GM21515 (cell line): ENCODE results near the gene CDK5RAP1.
A peak's percentile ranks its signal among the peaks of the same experiment; 100 is the strongest.
"Not testable (repeated sequence)": the region's sequence is repeated elsewhere in the genome, so short reads cannot be mapped to it uniquely, and the experiment has no call there.

Experiments
- ATAC-seq: cut with Tn5 transposase; IDR thresholded peaks from one replicate; pipeline ENCODE4 v1.9.1; 2021; ENCODE audit not compliant: unreplicated experiment

Gene CDK5RAP1

DNA sequence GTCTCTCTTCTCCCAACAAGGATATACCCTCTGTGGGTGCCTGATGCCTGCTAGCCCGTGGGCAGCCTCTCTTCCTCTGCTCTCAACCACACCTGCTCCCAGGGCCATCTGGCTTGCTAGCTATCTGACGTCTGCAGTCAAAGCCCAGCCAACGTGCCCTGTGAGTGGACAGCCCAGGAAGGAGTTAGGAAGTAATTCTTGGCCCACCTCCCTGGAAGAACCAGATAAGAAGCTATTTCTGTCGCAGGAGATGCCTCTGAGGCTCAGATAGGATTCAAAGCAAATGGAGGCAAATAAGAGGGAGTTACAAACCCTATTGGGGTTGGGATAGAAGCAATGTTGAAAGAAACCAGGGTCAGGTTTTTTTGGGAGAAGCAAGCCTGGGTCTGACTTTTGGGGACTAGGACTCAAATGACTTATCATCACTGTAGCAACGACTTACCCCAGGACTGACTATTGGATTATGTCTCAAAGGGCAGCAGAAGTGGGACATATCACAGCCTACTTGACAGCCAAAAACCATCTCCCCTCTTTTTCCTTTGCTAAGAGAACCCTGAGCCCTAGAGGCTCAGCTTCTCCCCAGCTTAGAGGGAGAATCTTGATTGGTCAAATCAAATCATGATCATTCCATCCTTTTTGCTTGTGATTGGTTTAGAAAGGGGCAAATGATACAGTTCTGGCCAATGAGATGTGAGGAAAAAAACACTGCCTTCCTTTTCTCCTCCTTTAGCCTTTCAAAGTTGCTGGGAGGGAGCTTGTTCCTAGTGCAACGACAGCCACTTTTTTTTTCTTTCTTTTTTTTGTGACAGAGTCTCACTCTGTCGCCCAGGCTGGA lies 18.0 kb upstream of the CDK5RAP1 start:
- ATAC-seq: no peak

DNA sequence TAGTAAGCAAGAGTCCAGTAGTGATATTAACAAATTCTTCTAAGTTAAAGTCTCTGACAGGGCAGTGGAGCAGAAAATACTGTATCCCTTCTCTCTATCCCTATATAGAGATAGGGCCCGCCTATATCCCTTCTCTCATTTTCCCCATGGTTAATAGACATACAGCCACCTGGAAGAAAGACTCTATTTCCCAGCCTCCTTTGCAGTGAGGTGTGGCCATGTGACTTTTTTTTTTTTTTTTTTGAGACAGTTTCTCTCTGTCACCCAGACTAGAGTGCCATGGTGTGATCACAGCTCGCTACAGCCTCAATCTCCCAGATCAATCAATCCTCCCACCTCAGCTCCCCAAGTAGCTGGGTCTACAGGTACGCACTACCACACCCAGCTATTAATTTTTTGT lies 16.7 kb upstream of the CDK5RAP1 start:
- ATAC-seq: no peak

DNA sequence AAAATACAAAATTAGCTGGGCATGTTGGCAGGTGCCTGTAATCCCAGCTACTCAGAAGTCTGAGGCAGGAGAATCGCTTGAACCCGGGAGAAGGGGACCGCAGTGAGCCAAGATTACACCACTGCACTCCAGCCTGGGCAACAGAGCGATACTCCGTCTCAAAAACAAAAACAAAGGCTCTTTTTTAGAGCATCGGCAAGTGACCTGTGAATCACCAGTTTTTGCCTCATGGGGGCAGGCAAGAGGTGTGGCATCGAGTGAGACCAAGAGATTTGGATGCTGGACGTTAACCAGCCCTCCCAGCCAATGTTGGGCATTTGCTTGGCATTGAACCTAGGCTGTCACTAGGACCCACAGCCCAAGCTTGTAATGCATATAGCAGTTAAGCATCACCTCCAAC lies 14.6 kb upstream of the CDK5RAP1 start:
- ATAC-seq: no peak

GRCh38 chr20:33412484-33412838 lies 11.1 kb upstream of the CDK5RAP1 start:
- no peak for ATAC-seq

GRCh38 chr20:33411711-33412483 lies 10.6 kb upstream of the CDK5RAP1 start:
- no peak for ATAC-seq

DNA sequence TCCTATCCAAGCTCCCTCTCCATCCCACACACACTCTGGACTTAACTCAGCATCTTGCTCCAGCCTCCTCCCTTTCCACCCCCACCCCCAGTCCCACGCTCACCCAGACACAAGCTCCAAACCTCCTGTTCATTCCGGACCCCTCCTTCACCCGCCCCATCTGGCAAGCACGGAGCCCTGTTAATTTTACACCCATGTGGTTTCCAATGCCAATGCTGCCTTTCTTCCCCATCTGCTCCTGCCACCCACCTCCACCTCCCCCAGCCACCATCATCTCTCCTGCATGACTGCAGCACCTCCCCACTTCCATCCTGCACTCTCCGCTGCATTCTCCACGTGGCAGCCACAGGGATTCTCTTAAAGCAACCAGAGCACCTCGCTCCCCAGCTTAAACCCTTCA lies 9.9 kb upstream of the CDK5RAP1 start:
- ATAC-seq: no peak

- no peak for ATAC-seq
These were observed 8.9 kb upstream of the CDK5RAP1 start for GRCh38 chr20:33410081-33410742.

GRCh38 chr20:33408716-33409654 lies 7.7 kb upstream of the CDK5RAP1 start:
- no peak for ATAC-seq

DNA sequence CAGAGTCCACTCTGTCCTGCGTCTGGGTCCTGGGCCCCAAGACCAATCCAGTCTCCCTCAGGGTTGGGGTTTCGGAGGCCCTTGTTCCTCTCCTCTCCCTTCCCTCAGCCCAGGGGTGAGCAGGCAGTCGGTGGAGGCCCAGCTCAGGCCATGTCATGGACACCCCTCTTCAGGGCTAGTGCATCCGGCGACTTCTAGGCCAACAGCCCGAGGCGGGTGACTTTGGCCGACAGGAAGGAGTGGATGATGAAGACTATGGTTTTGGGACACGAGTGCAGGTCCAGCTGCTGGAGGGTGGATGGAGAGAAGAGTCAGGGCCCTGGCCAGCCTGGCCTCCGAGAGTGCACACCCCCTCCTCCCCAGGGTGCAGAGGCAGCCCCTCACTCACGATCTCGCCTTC lies 7.0 kb upstream of the CDK5RAP1 start:
- no peak for ATAC-seq

GRCh38 chr20:33407796-33408195 lies 6.5 kb upstream of the CDK5RAP1 start:
- ATAC-seq: no peak

GRCh38 chr20:33407251-33407650 lies 5.9 kb upstream of the CDK5RAP1 start:
- ATAC-seq: no peak

DNA sequence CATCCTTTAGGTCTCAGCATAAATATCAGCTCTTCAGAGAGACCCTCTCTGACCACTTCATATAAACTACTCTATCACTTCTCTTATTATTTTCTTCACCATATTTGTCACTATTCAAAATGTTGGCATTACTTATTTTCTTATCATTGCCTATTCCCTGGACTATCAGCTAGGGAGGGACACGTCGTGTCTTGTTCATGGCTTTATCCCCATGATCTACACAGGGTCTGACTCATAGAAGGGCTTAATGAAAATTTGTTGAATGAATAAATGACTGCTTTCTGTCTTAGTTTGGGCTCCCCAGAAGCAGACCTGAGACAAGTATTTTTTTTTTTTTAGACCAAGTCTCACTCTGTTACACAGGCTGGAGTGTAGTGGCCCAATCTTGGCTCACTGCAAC lies 3.0 kb upstream of the CDK5RAP1 start:
- ATAC-seq: no peak

- no peak for ATAC-seq
These were observed 626 bp upstream of the CDK5RAP1 start for GRCh38 chr20:33401921-33402369.

GRCh38 chr20:33400812-33401183 lies 521 bp downstream of the CDK5RAP1 start:
- ATAC-seq: peak; percentile 26

- ATAC-seq: no peak
These were observed 1.4 kb downstream of the CDK5RAP1 start for GRCh38 chr20:33399924-33400323.

DNA sequence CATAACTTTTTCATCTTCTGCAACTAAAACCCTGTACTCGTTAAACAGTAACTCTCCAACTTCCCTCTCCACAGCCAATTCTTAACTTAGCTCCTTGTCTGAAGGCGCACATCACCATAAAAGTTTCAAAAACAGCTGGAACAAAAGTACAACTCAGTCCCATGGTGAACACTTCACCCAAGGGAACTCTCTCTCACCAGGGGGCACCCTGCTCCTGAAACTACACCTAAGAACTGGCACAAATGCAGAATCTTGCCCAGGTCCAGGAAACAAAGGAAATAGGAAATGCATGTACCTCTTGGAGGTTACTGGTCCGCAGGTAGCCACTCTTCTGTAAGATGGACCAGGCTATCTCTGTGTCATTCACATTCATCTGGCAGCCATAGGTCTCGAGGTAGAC lies 6.6 kb downstream of the CDK5RAP1 start:
- ATAC-seq: no peak

DNA sequence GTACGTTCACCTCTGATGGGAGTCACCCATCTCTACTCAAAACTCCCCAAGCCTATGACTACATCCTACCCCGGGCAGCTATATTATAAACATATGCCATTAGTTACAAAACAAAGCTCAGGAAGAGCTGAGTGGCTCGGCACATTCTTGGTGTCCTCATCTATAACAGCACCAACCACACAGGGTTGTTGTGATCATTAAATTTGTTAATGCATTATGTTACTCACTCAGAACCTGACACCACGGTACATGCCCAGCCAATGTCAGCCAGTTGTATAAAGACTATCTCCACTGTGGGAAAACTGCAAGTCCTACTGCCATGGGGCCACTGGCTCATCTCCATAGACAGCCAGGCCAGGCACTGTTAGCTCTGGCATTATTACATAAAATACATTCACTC lies 7.7 kb downstream of the CDK5RAP1 start:
- no peak for ATAC-seq

DNA sequence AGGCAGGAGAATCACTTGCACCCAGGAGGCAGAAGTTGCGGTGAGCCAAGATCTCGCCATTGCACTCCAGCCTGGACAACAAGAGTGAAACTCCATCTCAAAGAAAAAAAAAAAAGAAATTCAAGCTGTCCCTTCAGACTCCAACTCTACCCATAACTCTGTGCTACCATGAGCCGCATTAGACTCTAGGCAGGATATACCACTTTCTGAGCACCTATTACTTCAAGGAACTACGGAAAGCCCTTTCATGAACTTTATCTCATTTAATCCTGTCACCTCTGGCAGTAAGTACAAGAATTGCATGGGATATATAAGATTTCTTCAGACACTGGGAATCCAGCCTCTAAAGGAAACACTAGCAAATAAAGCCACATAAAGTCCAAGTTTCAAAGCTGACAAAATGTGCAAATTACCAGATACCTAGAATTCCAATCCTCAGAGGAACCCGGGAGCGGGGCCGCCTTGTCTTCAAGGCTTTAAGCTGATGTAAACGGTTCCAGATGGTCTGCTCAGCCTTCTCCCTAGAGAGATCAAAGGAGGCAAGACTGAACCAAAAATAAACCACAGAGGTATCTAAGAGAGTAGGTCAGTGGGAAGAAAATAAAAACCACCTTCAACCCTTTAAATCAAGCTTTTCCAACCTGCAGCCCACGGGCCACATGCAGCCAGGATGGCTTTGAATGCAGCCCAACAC lies 9.4 kb downstream of the CDK5RAP1 start:
- ATAC-seq: no peak

DNA sequence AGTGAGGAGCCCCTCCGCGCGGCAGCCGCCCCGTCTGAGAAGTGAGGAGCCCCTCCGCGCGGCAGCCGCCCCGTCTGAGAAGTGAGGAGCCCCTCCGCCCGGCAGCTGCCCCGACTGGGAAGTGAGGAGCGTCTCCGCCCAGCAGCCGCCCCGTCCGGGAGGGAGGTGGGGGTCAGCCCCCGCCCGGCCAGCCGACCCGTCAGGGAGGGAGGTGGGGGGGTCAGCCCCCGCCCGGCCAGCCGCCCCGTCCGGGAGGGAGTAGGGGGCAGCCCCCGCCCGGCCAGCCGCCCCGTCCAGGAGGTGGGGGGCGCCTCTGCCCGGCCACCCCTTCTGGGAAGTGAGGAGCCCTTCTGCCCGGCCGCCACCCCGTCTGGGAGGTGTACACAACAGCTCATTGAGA lies 12.0 kb downstream of the CDK5RAP1 start:
- not testable (repeated sequence) for ATAC-seq

- no peak for ATAC-seq
These were observed 13.1 kb downstream of the CDK5RAP1 start for GRCh38 chr20:33388268-33388667.
